Heart right ventricle (tissue), 16 donors: ENCODE results near the gene ONECUT3. TPM values are rescaled to one million over a fixed set of nuclear protein-coding genes. Genes with fewer than 3 reads are reported as not detected.

Experiments used
- ATAC-seq, 8 donors: fragments of 200-7000 bp; cut with Tn5 transposase; one replicate each; pipeline ENCODE4 v1.9.1; 2020; ENCODE audit warnings: mild to moderate bottlenecking in 8 of 8, moderate library complexity in 8 of 8, moderate number of reproducible peaks in 1 of 8
- DNase-seq, 2 donors: peaks; one replicate each; pipeline ENCODE4 v3.0.0-alpha.2; 2020
- H3K27ac ChIP-seq, 10 donors: fragments of 200-600 bp; sonication (generic) in 2 of 10; one replicate each; pipeline versions ENCODE4 v1.5.0 to v1.8.0; 2020 to 2022; ENCODE audit warnings: mild to moderate bottlenecking in 3 of 10
- H3K27me3 ChIP-seq, 7 donors: fragments of 200-600 bp; one replicate each; pipeline ENCODE4 v1.8.0; 2021 to 2022; ENCODE audit warnings: mild to moderate bottlenecking in 2 of 7
- H3K36me3 ChIP-seq, 9 donors: fragments of 200-600 bp; sonication (generic) in 1 of 9; one replicate each; pipeline versions ENCODE4 v1.5.0 to v1.8.0; 2020 to 2022; ENCODE audit warnings: mild to moderate bottlenecking in 2 of 9
- H3K4me1 ChIP-seq, 9 donors: fragments of 200-600 bp; sonication (generic) in 1 of 9; one replicate each; pipeline versions ENCODE4 v1.5.0 to v1.8.0; 2020 to 2022; ENCODE audit warnings: mild to moderate bottlenecking in 4 of 9
- H3K4me3 ChIP-seq, 10 donors: fragments of 200-600 bp; sonication (generic) in 2 of 10; one replicate each; pipeline versions ENCODE4 v1.5.0 to v1.8.0; 2020 to 2022; ENCODE audit warnings: mild to moderate bottlenecking in 7 of 10, moderate library complexity in 2 of 10
- H3K9me3 ChIP-seq, 11 donors: fragments of 200-600 bp in 10 of 11; sonication (generic) in 2 of 11; one replicate each; pipeline versions ENCODE4 v1.5.0 to v1.8.0; 2013 to 2022; ENCODE audit warnings: mild to moderate bottlenecking in 2 of 11, control low read depth in 1 of 11, moderate library complexity in 1 of 11
- WGBS, 2 donors: extraction: QIAGEN DNeasy Blood & Tissue Kit; methylation state at CpG; one replicate each; pipeline ENCODE4 v1.1.7; 2013; ENCODE audit warnings: inconsistent platforms in 1 of 2; 5-methylcytosine and 5-hydroxymethylcytosine counted together
- intact Hi-C, 10 donors: fragments of 100-400 bp; cut with DNase I; formaldehyde crosslinking; loops; one replicate each; pipeline versions ENCODE4 v1.11.1 to v1.14.2; 2022
- polyA plus RNA-seq, 2 donors: library from polyadenylated mRNA; stranded (reverse); fragments of 200-250 nt; gene quantifications; one replicate each; pipeline ENCODE4 v1.2.3, GENCODE V29; 2013
- total RNA-seq, 10 donors: library from RNA; stranded (reverse); fragmentation: NEBNext Ultra II Directional in 3 of 10; extraction: Animal tissue kit (Norgen Biotek cat#: 25700) in 3 of 10; gene quantifications; one replicate each; pipeline versions ENCODE4 v1.2.1 to v1.2.4, GENCODE V29; 2021 to 2023
- TF ChIP-seq, protein P1 (sequence below), 9 donors: fragments of 200-600 bp; sonication (generic) in 2 of 9; IDR thresholded peaks; one replicate each; pipeline versions ENCODE4 v1.5.0 to v1.8.0; 2021 to 2022; ENCODE audit warnings: antibody characterized with exemption in 9 of 9, mild to moderate bottlenecking in 5 of 9, moderate library complexity in 1 of 9
- donor health status: Arrhythmogenic right ventricular cardiomyopathy.
- donor health status: ischemic (EF 13 %, LVEDD 7.1; RV severe dilation, severe dysfunction).
- donor health status: healthy with polysubstance abuse.
- donor health status: DM: no; HTN: yes; CAD: no.
- donor health status: DM: no; HTN: no; CAD: no.
- donor health status: ischemic (EF 25% LVEDD 6.9; RV normal size, moderate dysfunction).
- donor health status: ischemic (EF 25% LVEDD 5.7; RV mildly dilated, moderate dysfunction).
- donor health status: healthy.
- donor health status: DM: yes; HTN: yes; CAD: no.
- donor health status: Ischemic cardiomyopathy.
- donor health status: ischemic (EF 35%, LVEDD 5.7; RV mildly dilated, moderate dysfunction).
- donor health status: nonischemic (EF 11% LVEDD 7.7; RV severe dilation, severe dysfunction).
- donor health status: DM: yes; HTN: yes; CAD: no.
- donor health status: PGD.
- donor health status: ischemic (EF 29% LVEDD 5.4; RV normal size, mild dysfunction).
- donor health status: nonischemic (EF 23%, LVEDD 6.1; RV moderate dilation, normal function).

ONECUT3 gene
- total and polyA plus RNA-seq, 12 donors = not detected

DNA sequence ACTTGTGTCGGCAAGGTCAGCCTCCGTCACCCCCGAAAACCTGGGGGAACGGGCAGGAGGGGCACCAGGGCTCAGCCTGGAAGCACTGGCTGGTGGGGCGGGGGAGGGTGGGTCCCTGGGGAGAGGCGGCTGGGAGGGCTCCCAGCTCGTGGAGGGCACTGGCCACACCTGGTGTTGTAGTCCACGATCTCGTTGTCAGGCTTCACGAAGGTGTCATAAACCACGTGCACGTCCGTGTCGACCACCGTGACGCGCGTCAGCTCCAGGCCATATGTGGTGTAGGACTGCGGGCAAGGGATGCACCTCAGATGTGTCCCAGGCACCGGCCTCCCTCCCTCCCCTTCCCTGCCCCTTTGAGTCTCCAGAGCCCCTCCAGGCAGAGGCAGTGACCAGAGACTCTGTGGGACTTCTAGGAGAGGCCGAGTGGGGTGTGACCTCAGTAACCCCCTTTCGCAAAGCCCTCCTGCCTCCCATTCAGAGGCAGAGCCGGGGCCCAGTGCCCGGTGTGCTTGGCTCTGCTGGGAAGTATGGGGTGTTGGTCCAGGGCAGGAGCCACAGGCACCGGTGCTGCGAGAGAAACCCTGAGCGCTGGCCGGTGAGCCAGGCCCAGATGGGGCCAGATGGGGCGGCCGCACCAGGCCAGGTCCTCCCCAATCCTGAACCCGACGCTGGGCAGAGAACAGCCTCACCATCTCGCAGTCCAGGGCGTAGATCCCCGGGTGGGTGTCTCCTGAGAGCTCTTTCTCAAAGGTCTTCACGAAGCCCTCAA is 63.4 kb downstream of the ONECUT3 start:
- no peaks in the 10 kb centered on the region for H3K27me3 ChIP-seq
- WGBS, 2 donors = 93 to 94% methylated on average over 36 of the region's 36 CpGs
- ATAC-seq (no peak), DNase-seq (no peak)
- H3K27ac ChIP-seq = no peak overlapping the region
- no peak overlapping the region for H3K4me3 ChIP-seq
- peaks cover 3 to 21% (median 13%) of the 10 kb centered on the region in 9 donors for H3K4me1 ChIP-seq
- H3K36me3 ChIP-seq = peaks cover 7 to 74% (median 48%) of the 10 kb centered on the region in 9 donors
- H3K9me3 ChIP-seq = no peaks in the 10 kb centered on the region
- TF ChIP-seq, protein P1, sequence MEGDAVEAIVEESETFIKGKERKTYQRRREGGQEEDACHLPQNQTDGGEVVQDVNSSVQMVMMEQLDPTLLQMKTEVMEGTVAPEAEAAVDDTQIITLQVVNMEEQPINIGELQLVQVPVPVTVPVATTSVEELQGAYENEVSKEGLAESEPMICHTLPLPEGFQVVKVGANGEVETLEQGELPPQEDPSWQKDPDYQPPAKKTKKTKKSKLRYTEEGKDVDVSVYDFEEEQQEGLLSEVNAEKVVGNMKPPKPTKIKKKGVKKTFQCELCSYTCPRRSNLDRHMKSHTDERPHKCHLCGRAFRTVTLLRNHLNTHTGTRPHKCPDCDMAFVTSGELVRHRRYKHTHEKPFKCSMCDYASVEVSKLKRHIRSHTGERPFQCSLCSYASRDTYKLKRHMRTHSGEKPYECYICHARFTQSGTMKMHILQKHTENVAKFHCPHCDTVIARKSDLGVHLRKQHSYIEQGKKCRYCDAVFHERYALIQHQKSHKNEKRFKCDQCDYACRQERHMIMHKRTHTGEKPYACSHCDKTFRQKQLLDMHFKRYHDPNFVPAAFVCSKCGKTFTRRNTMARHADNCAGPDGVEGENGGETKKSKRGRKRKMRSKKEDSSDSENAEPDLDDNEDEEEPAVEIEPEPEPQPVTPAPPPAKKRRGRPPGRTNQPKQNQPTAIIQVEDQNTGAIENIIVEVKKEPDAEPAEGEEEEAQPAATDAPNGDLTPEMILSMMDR (IDR thresholded peaks at IDR 0.05) = no peak
- intact Hi-C loops = loop anchor here in 1 of 10 donors (10.0 kb wide), 1 partner anchor 142 kb away; no protein-coding TSS in a partner anchor

DNA sequence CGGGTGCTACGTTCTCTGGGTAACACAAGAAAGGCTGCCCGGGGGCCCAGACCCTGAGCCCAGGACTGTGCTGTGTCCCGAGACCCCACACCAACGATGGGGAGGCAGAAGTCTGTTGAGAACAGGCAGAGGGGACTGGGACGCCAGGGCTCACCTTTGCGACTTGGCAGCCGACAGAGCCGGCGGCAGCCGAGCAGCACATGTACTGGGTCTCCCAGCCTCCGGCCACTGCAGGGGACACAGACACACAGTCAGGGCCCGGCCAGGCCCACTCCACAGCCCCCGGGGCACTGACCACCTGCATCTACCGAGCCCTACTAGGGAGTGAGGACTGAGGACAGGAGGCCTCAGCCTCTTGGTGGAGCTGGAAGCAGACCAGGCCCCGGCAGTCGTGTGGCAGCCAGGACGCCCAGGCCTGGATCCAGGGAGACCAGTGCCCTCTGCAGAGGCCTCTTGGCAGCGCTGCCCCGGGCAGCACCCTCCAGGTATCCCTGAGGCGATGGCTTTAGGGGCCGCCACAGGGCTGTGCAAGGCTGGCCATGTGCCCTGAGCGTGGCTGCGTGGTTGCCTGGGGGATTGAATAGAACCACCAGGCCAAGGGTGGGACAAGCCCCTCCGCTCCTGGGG is 64.4 kb downstream of the ONECUT3 start:
- H3K9me3 ChIP-seq = no peaks in the 10 kb centered on the region
- peaks cover 0 to 12% (median 8%) of the 10 kb centered on the region in 9 donors for H3K4me1 ChIP-seq
- WGBS, 2 donors = 85 to 88% methylated on average over 25 of the region's 25 CpGs
- ATAC-seq = peak; percentile 9 to 81 (median 46)
- peak overlapping the region in 1 of 10 donors; percentile 30 for H3K27ac ChIP-seq
- H3K4me3 ChIP-seq = no peak overlapping the region
- no peaks in the 10 kb centered on the region for H3K27me3 ChIP-seq
- H3K36me3 ChIP-seq = peaks cover 7 to 83% (median 48%) of the 10 kb centered on the region in 9 donors
- intact Hi-C loops = loop anchor here in 1 of 10 donors (10.0 kb wide), 1 partner anchor 143 kb away; no protein-coding TSS in a partner anchor
- TF ChIP-seq, protein P1 (IDR thresholded peaks at IDR 0.05) = peak in 2 of 9 donors; percentile 20 to 29
- peak in 1 of 2 donors; percentile 33 for DNase-seq

DNA sequence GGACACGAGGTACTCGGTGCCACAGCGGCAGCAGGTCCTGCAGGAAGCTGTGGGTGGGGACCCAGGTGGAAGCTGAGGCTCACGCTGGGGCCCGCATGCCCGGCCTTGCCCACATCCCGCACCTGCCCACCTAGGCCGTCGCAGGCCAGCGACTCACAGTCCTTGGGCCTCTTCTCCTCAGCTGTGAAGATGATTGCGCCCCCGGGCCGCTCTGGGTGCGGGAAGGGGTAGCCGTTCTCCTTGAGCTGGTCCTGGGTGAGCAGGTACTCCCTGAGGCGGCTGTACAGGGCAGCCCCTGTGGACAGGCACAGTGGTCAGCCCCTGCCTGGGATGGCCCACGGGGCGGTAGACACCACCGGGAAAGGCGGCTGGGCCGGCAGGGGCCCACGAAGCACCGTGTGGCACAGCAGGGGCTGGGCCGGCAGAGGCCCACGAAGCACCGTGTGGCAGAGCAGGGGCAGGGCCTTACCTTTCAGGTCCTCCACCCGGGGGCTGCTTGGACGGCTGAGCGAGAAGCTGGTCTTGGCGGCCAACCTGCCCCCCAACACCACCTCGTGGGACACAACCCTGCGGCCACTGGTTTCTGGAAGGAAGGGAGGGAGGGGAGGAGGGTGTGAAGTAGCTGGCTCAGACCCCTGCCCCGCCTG is 65.4 kb downstream of the ONECUT3 start:
- no peak for ATAC-seq
- Histone ChIP-seq H3K27ac (no peak overlapping the region), H3K36me3 (peaks cover 7 to 93% (median 57%) of the 10 kb centered on the region in 9 donors), H3K4me3 (no peak overlapping the region), H3K4me1 (peaks cover 0 to 4% (median 0%) of the 10 kb centered on the region in 9 donors), H3K27me3 (no peaks in the 10 kb centered on the region), H3K9me3 (no peaks in the 10 kb centered on the region)
- intact Hi-C loops = loop anchor here in 1 of 10 donors (10.0 kb wide), 1 partner anchor 144 kb away; no protein-coding TSS in a partner anchor
- no peak for DNase-seq
- TF ChIP-seq, protein P1 (IDR thresholded peaks at IDR 0.05) = no peak
- WGBS, 2 donors = 91 to 93% methylated on average over 31 to 33 of the region's 33 CpGs
